AG10803 (cell line): ENCODE data around the gene AP3D1.

Experiments
- DNase-seq: peaks from one replicate; pipeline ENCODE4 v3.0.0; 2010; ENCODE audit warnings: low read depth
- H3K4me3 ChIP-seq: 2 replicates; pipeline ENCODE4 v1.5.1; 2011; ENCODE audit warnings: mild to moderate bottlenecking, low read length, control low read depth
- TF ChIP-seq, protein P1 (sequence below): conservative IDR thresholded peaks from 2 replicates; pipeline ENCODE4 v1.5.1; 2011; ENCODE audit warnings: mild to moderate bottlenecking, low read length, control low read depth, inconsistent platforms

Gene AP3D1

DNA sequence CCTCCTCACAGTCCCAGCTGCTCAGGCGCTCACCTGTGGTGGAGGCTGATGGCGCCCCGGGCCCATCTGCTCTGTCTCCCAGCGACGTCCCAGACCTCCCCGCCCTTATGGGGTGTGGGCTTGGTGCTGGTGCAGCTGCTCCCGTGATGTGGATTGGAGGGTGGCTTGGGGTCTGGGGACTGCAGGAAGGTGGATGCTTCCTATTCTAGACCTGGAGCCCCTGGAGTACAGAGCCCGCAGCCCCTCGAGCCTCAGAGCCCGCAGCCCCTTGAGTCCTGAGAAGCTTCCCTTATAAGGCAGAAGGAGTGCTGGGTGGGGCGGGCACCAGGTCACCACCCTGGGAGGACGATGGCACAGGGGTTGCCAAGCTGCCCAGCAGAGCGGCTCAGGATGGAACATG, 44.0 kb upstream of the AP3D1 start:
- TF ChIP-seq, protein P1, sequence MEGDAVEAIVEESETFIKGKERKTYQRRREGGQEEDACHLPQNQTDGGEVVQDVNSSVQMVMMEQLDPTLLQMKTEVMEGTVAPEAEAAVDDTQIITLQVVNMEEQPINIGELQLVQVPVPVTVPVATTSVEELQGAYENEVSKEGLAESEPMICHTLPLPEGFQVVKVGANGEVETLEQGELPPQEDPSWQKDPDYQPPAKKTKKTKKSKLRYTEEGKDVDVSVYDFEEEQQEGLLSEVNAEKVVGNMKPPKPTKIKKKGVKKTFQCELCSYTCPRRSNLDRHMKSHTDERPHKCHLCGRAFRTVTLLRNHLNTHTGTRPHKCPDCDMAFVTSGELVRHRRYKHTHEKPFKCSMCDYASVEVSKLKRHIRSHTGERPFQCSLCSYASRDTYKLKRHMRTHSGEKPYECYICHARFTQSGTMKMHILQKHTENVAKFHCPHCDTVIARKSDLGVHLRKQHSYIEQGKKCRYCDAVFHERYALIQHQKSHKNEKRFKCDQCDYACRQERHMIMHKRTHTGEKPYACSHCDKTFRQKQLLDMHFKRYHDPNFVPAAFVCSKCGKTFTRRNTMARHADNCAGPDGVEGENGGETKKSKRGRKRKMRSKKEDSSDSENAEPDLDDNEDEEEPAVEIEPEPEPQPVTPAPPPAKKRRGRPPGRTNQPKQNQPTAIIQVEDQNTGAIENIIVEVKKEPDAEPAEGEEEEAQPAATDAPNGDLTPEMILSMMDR = no peak
- DNase-seq = no peak
- H3K4me3 ChIP-seq = no peak overlapping the region

DNA sequence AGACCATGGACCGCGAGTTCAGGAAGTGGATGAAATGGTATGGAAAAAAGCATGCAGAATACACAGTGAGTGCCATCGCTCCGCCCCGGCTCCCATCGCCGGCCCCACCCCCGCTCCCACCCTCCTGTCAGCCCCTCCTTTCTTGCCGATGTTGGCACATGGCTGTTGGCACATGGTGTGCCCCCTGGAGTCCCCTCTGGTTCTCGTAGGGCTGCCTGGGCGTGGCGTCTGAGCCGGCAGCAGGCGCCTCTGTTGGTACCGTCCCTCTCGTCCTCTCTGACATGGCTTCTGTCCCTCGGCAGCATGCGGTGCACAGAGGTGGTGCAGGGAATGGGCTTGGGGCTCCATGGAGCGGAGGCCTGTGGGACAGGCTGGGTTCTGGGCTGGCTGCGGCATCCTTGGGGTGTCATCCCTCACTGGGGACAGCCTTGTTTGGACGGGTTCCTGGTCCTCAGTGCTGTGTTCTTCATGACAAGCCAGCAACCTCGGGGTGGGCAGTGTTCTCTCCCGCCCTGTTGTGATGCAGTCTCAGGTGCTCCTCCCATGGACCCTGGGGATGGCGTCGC, 43.2 kb upstream of the AP3D1 start:
- TF ChIP-seq, protein P1 = no peak
- no peak for DNase-seq
- no peak overlapping the region for H3K4me3 ChIP-seq

DNA sequence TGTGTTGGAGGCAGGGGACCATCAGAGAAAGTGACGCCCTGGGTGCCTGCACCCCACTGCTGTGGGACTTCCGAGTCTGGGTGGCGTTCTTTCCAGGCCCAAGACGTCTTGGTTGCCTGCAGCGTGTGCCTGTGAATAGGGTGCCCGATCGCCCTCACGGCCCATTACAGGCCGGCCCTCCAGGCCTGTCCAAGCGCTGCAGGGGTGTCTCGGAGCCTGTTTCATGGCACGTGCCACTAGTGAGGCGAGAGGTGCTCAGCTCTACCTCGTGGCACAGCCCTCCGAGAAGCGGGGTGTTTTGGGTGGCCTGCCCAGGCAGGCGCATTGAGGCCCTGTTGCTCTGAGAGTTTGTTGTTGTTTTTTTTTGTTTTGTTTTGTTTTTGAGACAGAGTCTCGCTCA, 42.4 kb upstream of the AP3D1 start:
- no peak overlapping the region for H3K4me3 ChIP-seq
- TF ChIP-seq, protein P1 = no peak
- no peak for DNase-seq

DNA sequence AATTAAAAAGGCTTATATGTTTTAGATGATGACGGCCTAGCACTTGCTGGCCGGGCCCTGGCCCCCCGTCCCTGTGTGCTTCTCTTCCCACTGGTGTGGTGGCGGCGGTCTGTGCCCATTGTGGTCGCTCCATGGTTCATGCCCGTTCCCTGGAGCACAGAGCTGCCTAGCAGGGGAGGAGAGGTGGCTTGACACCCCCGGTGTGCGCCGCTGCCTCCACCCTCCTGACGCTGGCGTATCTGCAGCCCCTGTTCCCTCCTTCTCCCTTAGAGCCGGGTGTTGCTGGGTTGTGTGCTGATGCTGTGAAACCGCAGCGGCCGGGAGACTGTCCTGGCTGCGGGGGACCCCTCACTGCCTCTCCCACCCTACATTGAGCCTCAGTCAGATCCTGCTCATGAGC, 41.5 kb upstream of the AP3D1 start:
- no peak for DNase-seq
- TF ChIP-seq, protein P1 = no peak
- no peak overlapping the region for H3K4me3 ChIP-seq

DNA sequence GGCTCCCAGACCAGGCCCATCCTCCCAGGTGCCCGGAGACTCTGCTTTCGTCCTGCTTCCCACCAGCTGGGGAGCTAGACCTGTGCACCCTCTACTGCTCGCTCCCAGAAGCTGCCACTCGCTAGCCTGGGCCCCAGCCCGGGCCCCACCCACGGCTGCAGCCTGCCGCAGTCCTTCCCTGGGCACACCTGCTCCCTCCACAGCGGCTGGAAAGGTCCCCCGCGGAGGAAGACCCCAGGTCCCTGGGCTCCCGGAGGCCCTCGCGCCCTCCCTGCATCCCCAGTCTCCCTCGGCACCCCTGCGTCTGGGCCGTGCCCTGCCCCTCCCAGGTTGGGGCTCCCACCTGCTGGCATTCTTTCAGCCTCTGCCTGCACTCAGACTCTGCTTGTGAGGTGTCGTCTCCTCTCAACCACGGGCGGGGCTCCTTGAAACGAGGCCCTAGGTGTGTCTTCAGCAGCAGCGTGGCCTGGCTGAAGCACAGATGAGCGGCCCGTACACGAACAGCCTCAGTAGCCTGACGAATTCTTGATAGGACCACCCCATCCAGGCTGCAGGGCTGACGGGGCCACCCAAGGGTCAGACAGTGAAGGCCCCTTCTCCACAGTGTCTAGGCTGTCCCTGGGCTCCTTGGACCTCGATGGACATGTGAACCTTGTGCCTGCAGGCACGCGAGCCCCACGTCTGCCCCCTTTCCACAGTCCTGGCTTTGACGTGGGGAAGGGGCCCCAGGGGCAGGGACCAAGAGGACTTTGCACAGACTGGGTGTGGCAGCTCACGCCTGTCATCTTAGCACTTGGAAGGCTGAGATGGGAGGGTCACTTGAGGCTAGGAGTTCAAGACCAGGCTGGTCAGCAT, 40.3 kb upstream of the AP3D1 start:
- no peak for DNase-seq
- TF ChIP-seq, protein P1 = no peak
- no peak overlapping the region for H3K4me3 ChIP-seq

DNA sequence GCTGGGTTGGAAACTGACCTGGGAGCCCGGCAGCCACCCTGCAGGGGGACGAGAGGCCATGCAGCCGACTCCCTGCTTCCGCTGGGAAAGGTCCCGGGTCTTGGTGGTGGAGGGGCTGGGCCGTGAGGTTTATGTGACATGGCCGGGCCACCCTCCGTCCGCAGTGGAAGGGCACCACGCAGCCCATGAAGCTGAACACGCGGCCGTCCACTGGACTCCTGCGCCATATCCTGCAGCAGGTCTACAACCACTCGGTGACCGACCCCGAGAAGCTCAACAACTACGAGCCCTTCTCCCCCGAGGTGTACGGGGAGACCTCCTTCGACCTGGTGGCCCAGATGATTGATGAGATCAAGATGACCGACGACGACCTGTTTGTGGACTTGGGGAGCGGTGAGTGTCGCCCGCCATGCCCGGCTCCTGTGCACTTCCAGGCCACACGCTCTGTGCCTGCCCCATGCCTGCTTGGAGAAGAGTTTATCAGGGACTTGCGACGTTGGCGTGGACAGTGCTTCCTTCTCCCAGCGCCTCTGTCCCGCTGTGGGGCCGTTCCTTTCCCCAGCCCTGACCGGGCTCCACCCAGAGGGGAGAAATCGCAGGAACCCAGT, 39.6 kb upstream of the AP3D1 start:
- TF ChIP-seq, protein P1 = no peak
- DNase-seq = no peak
- no peak overlapping the region for H3K4me3 ChIP-seq
